ENCODE data around the gene HCN2. TPM values are rescaled to one million over a fixed set of nuclear protein-coding genes. Genes with fewer than 3 reads are reported as not detected.

Gene HCN2
- total and polyA plus RNA-seq, 2 of the 13 experiments (the other 11 are each of a cell fraction or from before 2014, with no cell fraction given), result 0.01 TPM; not detected in 1

GRCh38 chr19:588093-588740, 1.5 kb upstream of the HCN2 start (continued):
- TF ChIP-seq HMGXB4 (CRISPR knock-in tag; IDR thresholded peaks at IDR 0.05; ENCODE audit: borderline replicate concordance in 1 of 2, low read depth in 1 of 2) (peak in 1 of 2 experiments; percentile 69; a peak in 1 of 4 replicates), KDM3A (CRISPR knock-in tag; IDR thresholded peaks at IDR 0.05; ENCODE audit: low read depth) (0 out of 2 replicates have a peak, but pooled peaks have one; percentile 25), RBAK (CRISPR knock-in tag; IDR thresholded peaks at IDR 0.05) (no peak), ZUFSP (CRISPR knock-in tag; IDR thresholded peaks at IDR 0.05; ENCODE audit: borderline replicate concordance) (no peak), THAP7 (CRISPR knock-in tag; IDR thresholded peaks at IDR 0.05) (no peak), ZNF138 (CRISPR knock-in tag; IDR thresholded peaks at IDR 0.05; ENCODE audit: low read depth) (no peak), EP300 (IDR thresholded peaks at IDR 0.05; ENCODE audit: low read depth in 2 of 2, low read length in 2 of 2) (no peak), EP300 (CRISPR knock-in tag; IDR thresholded peaks at IDR 0.05; ENCODE audit: borderline replicate concordance) (0 out of 2 replicates have a peak, but pooled peaks have one; percentile 12), MAFG (CRISPR knock-in tag; IDR thresholded peaks at IDR 0.05) (no peak), NFIB (CRISPR knock-in tag; IDR thresholded peaks at IDR 0.05; ENCODE audit: borderline replicate concordance) (no peak), LBX2 (CRISPR knock-in tag; IDR thresholded peaks at IDR 0.05; ENCODE audit: borderline replicate concordance) (no peak), ZNF34 (CRISPR knock-in tag; IDR thresholded peaks at IDR 0.05; ENCODE audit: borderline replicate concordance) (no peak), ZBTB7B (CRISPR knock-in tag; IDR thresholded peaks at IDR 0.05) (peak; percentile 60; the same call in 1 of the 2 replicates), MXI1 (IDR thresholded peaks at IDR 0.05; ENCODE audit: borderline replicate concordance, low read depth, low read length) (peak; percentile 62; the same call in 1 of the 3 replicates), U2AF1 (optimal IDR thresholded peaks at IDR 0.05; ENCODE audit: low read depth, low read length) (no peak), E2F2 (CRISPR knock-in tag; IDR thresholded peaks at IDR 0.05; ENCODE audit: borderline replicate concordance) (no peak), FOXP4 (CRISPR knock-in tag; IDR thresholded peaks at IDR 0.05) (no peak)

Data from HepG2 (cell line).